Suprapubic skin (tissue), 4 donors: Measurements from ENCODE around the gene ACHE. TPM values are rescaled to one million over a fixed set of nuclear protein-coding genes. Genes with fewer than 3 reads are reported as not detected.

ENCODE experiments used
- DNase-seq, 2 donors: peaks; one replicate each; pipeline ENCODE4 v3.0.0-alpha.2; 2019; ENCODE audit warnings: low spot score in 2 of 2
- H3K27ac ChIP-seq: fragments of 200-600 bp; sonication (generic); one replicate; pipeline ENCODE4 v1.5.1; 2019
- H3K27me3 ChIP-seq: fragments of 200-600 bp; sonication (generic); one replicate; pipeline ENCODE4 v1.5.1; 2019
- H3K36me3 ChIP-seq: fragments of 200-600 bp; sonication (generic); one replicate; pipeline ENCODE4 v1.5.1; 2019
- H3K4me1 ChIP-seq: fragments of 200-600 bp; sonication (generic); one replicate; pipeline ENCODE4 v1.5.1; 2019
- H3K4me3 ChIP-seq: fragments of 200-600 bp; sonication (generic); one replicate; pipeline ENCODE4 v1.5.1; 2019; ENCODE audit warnings: mild to moderate bottlenecking
- H3K9me3 ChIP-seq: fragments of 200-600 bp; sonication (generic); one replicate; pipeline ENCODE4 v1.5.1; 2019
- CTCF ChIP-seq, 2 donors: fragments of 200-600 bp in 1 of 2; fragments of 450-650 bp in 1 of 2; sonication (generic) in 1 of 2; IDR thresholded peaks; one replicate each; pipeline ENCODE4 v1.5.1; 2016 to 2019; ENCODE audit warnings: antibody characterized with exemption in 2 of 2, mild to moderate bottlenecking in 1 of 2, moderate library complexity in 1 of 2
- EP300 ChIP-seq: sonication (generic); formaldehyde crosslinking; IDR thresholded peaks from one replicate; pipeline ENCODE4 v1.6.1; 2017; ENCODE audit warnings: antibody characterized with exemption
- POLR2A ChIP-seq, 2 donors: fragments of 450-650 bp; IDR thresholded peaks; one replicate each; pipeline ENCODE4 v1.6.1; 2017; ENCODE audit warnings: antibody characterized with exemption in 2 of 2, mild to moderate bottlenecking in 2 of 2, moderate library complexity in 2 of 2
- POLR2AphosphoS5 ChIP-seq, 3 donors: sonication (generic); formaldehyde crosslinking; IDR thresholded peaks; one replicate each; pipeline ENCODE4 v1.6.1; 2017; ENCODE audit warnings: antibody characterized with exemption in 3 of 3
- WGBS: methylation state at CpG from one replicate; pipeline ENCODE4 v1.1.5; 2018; 5-methylcytosine and 5-hydroxymethylcytosine counted together
- total RNA-seq, 4 donors: library from RNA; depleted of rRNA; stranded (reverse); fragments of >200 nt; gene quantifications; one replicate each; pipeline ENCODE4 v1.1.0, GENCODE V29; 2016

The ACHE gene
- total RNA-seq, 4 donors from 2014 or later: 0.30 to 2.5 (median 0.81) TPM; not detected in 1

DNA sequence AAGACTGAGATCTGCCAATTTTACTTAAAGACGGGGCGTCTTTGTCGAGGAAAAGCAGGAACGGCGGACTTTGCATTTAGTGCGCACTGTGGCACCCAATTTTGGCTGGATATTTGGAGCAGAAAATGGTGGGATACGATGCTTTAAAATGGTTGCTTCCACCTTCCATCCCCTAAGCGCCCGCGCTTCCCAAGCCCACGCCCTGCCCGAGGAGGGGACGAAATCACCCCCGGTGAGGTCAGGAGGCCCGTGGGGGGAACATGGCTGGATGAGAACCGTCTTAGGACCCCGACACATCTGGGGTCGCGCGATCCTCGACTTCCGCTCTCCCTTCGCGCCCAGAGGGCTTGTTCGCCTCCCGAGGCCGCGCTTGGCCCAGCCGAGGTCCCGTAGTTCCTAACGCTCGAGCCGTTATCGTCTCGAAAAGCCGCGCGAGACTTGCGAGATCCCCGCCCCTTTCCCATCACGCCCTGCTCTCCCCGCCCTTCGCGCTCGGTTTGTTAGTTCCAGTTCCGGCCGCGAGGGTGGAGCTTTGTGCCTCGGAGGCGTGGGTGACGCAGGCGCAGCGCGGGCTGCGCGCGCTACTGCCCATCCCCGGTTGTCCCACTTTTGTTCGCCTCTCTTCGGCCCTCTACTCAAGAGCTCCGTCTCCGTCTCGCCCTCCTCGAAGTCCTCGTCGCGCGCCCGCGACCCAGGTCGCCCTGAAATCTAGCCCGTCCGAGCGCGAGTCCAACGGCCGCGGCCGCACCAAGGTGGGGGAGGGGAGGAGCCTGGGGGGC lies 20.9 kb downstream of the ACHE start, which contains the start of gene SRRT:
Gene SRRT, plus strand, starts transcription at position 527 of the 779 bp plus-strand sequence. CDS start 488 bp downstream, outside the sequence.
- H3K27ac ChIP-seq: peak within 1 kb of the TSS; percentile 95
- peak within 1 kb of the TSS; percentile 95 for H3K4me3 ChIP-seq
- H3K36me3 ChIP-seq: peaks cover 29% of the 10 kb centered on the region
- TF ChIP-seq CTCF (IDR thresholded peaks at IDR 0.05): peak; percentile 50 to 64
- peak; percentile 97 to 99 (median 98) for TF ChIP-seq POLR2AphosphoS5 (IDR thresholded peaks at IDR 0.05)
- no peak for TF ChIP-seq EP300
- peak; percentile 90 to 92 for TF ChIP-seq POLR2A (IDR thresholded peaks at IDR 0.05)
- DNase-seq: peak; percentile 99 to 100
- H3K4me1 ChIP-seq: peaks cover 45% of the 10 kb centered on the region
- no peaks in the 10 kb centered on the region for H3K27me3 ChIP-seq
- no peaks in the 10 kb centered on the region for H3K9me3 ChIP-seq
- 13% methylated on average over 8 of the region's 79 CpGs for WGBS

DNA sequence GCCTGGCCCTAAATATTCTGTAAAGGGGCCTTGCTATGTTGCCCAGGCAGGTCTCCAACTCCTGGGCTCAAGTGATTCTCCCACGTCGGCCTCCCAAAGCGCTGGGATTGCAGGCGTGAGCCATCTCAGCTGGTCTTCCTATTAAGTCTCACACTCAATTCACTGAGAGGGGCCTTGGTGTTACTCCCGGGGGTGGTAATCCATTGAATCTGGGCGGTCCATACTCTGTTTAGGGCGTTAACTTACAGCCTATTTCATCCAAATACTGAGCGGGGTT lies 21.4 kb downstream of the ACHE start:
- Histone ChIP-seq H3K27me3 (no peaks in the 10 kb centered on the region), H3K36me3 (peaks cover 29% of the 10 kb centered on the region), H3K4me3 (peak overlapping the region; percentile 95), H3K4me1 (peaks cover 43% of the 10 kb centered on the region), H3K9me3 (no peaks in the 10 kb centered on the region), H3K27ac (peak overlapping the region; percentile 95)
- DNase-seq: no peak
- 36% methylated on average over 5 of the region's 8 CpGs for WGBS
- TF ChIP-seq EP300 (no peak), POLR2A (IDR thresholded peaks at IDR 0.05) (no peak), POLR2AphosphoS5 (IDR thresholded peaks at IDR 0.05) (no peak), CTCF (IDR thresholded peaks at IDR 0.05) (no peak)

DNA sequence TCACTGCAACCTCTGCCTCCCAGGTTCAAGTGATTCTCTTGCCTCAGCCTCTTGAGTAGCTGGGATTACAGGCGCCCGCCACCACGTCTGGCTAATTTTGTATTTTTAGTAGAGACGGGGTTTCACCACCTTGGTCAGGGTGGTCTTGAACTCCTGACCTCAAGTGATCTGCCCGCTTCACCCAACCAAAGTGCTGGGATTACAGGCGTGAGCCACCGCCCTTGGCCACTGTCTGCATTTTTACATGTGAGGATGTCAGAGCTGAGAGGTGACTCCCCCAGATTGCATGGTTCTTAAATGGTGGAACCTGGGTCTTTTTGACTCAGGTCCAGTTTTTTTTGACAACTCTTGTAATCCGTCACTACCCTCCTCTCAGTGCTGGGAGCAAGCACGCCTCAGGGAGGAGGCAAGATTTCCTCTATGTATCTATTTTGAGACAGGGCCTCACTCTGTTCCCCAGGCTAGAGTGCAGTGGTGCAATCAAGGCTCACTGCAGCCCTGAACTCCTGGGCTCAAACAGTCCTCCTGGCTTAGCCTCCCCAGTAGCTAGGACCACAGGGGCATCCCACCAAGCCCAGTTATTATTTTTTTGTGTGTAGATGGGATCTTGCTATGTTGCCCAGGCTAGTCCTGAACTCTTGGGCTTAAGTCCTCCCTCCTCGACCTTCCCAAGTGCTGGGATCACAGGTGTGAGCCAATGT lies 21.9 kb downstream of the ACHE start:
- Histone ChIP-seq H3K36me3 (peaks cover 29% of the 10 kb centered on the region), H3K4me1 (peaks cover 47% of the 10 kb centered on the region), H3K4me3 (peak overlapping the region; percentile 95), H3K27ac (peak overlapping the region; percentile 95), H3K9me3 (no peaks in the 10 kb centered on the region), H3K27me3 (no peaks in the 10 kb centered on the region)
- TF ChIP-seq EP300: no peak
- no peak for TF ChIP-seq POLR2AphosphoS5 (IDR thresholded peaks at IDR 0.05)
- TF ChIP-seq POLR2A (IDR thresholded peaks at IDR 0.05): no peak
- TF ChIP-seq CTCF (IDR thresholded peaks at IDR 0.05): no peak
- no peak for DNase-seq
- 90% methylated on average over 10 of the region's 10 CpGs for WGBS

GRCh38 chr7:100867776-100868485 lies 27.8 kb downstream of the ACHE start:
- H3K9me3 ChIP-seq: no peaks in the 10 kb centered on the region
- peak overlapping the region; percentile 94 for H3K4me3 ChIP-seq
- H3K27me3 ChIP-seq: no peaks in the 10 kb centered on the region
- peaks cover 26% of the 10 kb centered on the region for H3K36me3 ChIP-seq
- no peak for TF ChIP-seq POLR2AphosphoS5 (IDR thresholded peaks at IDR 0.05)
- 8% methylated on average over 18 of the region's 27 CpGs for WGBS
- DNase-seq: no peak
- H3K4me1 ChIP-seq: peaks cover 40% of the 10 kb centered on the region
- H3K27ac ChIP-seq: peak overlapping the region; percentile 98

DNA sequence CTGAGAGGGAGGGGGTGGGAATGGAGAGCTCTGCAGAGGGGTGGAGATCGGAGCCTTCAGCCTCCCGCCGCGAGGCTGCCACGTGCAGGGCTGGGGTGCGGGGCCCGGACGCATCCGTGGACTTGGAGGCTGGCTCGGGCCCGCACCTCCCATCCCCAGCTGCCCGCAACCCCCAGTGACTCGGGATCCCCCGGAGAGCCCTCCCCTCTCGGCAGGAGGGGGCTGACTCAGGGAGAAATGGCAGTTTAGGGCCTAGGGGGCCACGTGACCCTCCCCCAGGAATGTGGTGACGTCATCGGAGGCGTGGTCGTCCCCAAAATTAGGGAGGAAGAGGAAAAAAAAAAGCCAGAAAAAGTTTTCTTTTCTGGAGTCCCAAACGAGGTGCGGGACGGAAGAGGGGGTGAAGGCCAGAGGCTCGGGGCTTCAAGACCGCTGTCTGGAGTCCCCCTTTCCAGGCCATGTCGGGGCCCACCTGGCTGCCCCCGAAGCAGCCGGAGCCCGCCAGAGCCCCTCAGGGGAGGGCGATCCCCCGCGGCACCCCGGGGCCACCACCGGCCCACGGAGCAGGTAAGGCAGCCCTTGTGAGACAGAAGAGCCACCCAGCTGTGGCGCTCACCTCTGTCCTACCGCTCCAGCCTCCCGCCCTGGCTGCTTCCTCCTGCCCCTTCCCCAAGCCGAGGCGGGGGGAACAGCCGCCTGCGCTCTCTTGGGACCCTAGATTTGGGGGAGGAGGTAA lies 28.5 kb downstream of the ACHE start, which contains the start of gene TRIP6:
Gene TRIP6, plus strand, starts transcription at position 348 of the 736 bp plus-strand sequence. Its CDS starts 111 bp downstream, at position 459.
- TF ChIP-seq POLR2AphosphoS5 (IDR thresholded peaks at IDR 0.05) (peak in 2 of 3 donors; percentile 4 to 78), POLR2A (IDR thresholded peaks at IDR 0.05) (no peak), EP300 (no peak), CTCF (IDR thresholded peaks at IDR 0.05) (no peak)
- peak; percentile 96 to 97 for DNase-seq
- 3% methylated on average over 37 of the region's 42 CpGs for WGBS
- H3K9me3 ChIP-seq: no peaks in the 10 kb centered on the region
- H3K4me1 ChIP-seq: peaks cover 40% of the 10 kb centered on the region
- peaks cover 27% of the 10 kb centered on the region for H3K36me3 ChIP-seq
- H3K4me3 ChIP-seq: peak within 1 kb of the TSS; percentile 94
- peak within 1 kb of the TSS; percentile 98 for H3K27ac ChIP-seq
- H3K27me3 ChIP-seq: no peaks in the 10 kb centered on the region
